Measurements from ENCODE around the gene SRMS. TPM values are rescaled to one million over a fixed set of nuclear protein-coding genes. Genes with fewer than 3 reads are reported as not detected.

SRMS gene
- total RNA-seq, 1 experiment from 2014 or later, result 0.79 TPM

- Histone ChIP-seq H2AFZ (ENCODE audit: low read length) (no peak overlapping the region), H4K5ac (ENCODE audit: insufficient read length, low read depth, low read length) (no peak overlapping the region), H2BK20ac (ENCODE audit: low read depth, low read length, poor library complexity, severe bottlenecking) (no peak overlapping the region), H3T11ph (ENCODE audit: low read length) (no peak overlapping the region), H3K14ac (ENCODE audit: insufficient read depth, low read length) (no peak overlapping the region), H4K20me1 (ENCODE audit: control insufficient read depth, insufficient read depth, insufficient read length) (no peaks in the 10 kb centered on the region), H3K18ac (ENCODE audit: insufficient read length, low read depth, low read length) (no peak overlapping the region), H3K27me3 (ENCODE audit: insufficient read depth, low read length) (peaks cover 4% of the 10 kb centered on the region; the same call in 1 of the 2 replicates), H3K4me2 (ENCODE audit: insufficient read depth, insufficient read length, low read length) (no peak overlapping the region), H3K9ac (ENCODE audit: extremely low read depth, insufficient read length, low read length) (no peak overlapping the region), H2BK120ac (ENCODE audit: low read depth, low read length, poor library complexity, severe bottlenecking) (no peak overlapping the region), H3K79me2 (ENCODE audit: insufficient read depth, low read length) (no peaks in the 10 kb centered on the region), H3K9me3 (ENCODE audit: control insufficient read depth, low read depth, low read length) (no peaks in the 10 kb centered on the region), H4K8ac (replicated peaks; ENCODE audit: insufficient read length, low read depth, low read length) (no peak overlapping the region), H2BK12ac (ENCODE audit: insufficient read length, low read depth, low read length) (no peak overlapping the region), H3K56ac (ENCODE audit: insufficient read length, low read depth, low read length) (no peak overlapping the region), H2AK5ac (ENCODE audit: insufficient read length, low read length) (no peak overlapping the region), H3K4ac (ENCODE audit: low read depth, low read length) (no peak overlapping the region), H3K79me1 (ENCODE audit: insufficient read depth, low read depth, low read length, poor library complexity, severe bottlenecking) (no peaks in the 10 kb centered on the region), H3K23me2 (ENCODE audit: insufficient read length, low read depth, low read length, poor library complexity, severe bottlenecking) (peaks cover under 1% of the 10 kb centered on the region), H3K23ac (ENCODE audit: insufficient read length, low read depth, low read length) (no peak overlapping the region), H4K91ac (ENCODE audit: insufficient read length, low read depth, low read length) (no peak overlapping the region), H3K27ac (ENCODE audit: insufficient read length, low read depth, low read length) (no peak overlapping the region), H3K4me1 (ENCODE audit: insufficient read depth, low read length) (no peaks in the 10 kb centered on the region), H2BK5ac (ENCODE audit: insufficient read length, low read length) (no peak overlapping the region), H2BK15ac (ENCODE audit: low read depth, low read length) (no peak overlapping the region)
- WGBS (ENCODE audit: extremely low coverage, insufficient read length, low lambda C conversion rate), result no CpG with 5 or more reads among the region's 14 CpGs
- Mint-ChIP-seq H3K4me3 (no peak overlapping the region), H3K36me3 (ENCODE audit: insufficient read depth in 1 of 3, low read depth in 3 of 3) (peaks cover 15 to 24% (median 15%) of the 10 kb centered on the region in 3 experiments; a peak in 6 of 7 replicates), H3K4me1 (peaks cover 4 to 10% of the 10 kb centered on the region in 2 experiments; a peak in 3 of 4 replicates), H3K27me3 (ENCODE audit: low read depth) (peaks cover 53% of the 10 kb centered on the region), H3K27ac (no peak overlapping the region), H3K9me3 (peaks cover 2 to 11% of the 10 kb centered on the region in 2 experiments; a peak in 3 of 5 replicates)
- DNase-seq, result no peak
- TF ChIP-seq CTCF (conservative IDR thresholded peaks at IDR 0.05), result no peak
Observed at GRCh38 chr20:63492982-63493381, 54.6 kb downstream of the SRMS start.

Data from H9 (cell line).